ENCODE measurements around the gene LRRC8E. TPM values are rescaled to one million over a fixed set of nuclear protein-coding genes. Genes with fewer than 3 reads are reported as not detected.

Gene LRRC8E
- polyA plus RNA-seq, 1 donor (not counting 4 experiments of a cell fraction or from before 2014, with no cell fraction given) = 13.5 TPM

- H4K20me1 ChIP-seq (ENCODE audit: control insufficient read depth, extremely low read depth, insufficient read depth, low read length) = no peaks in the 10 kb centered on the region
- DNase-seq (ENCODE audit: low read depth, low spot score) (no peak), FAIRE-seq (no peak)
- dilution Hi-C loops (cut with MboI; ENCODE audit: extremely low pct_ligation_motif_present, low sequenced_read_pairs) = no loop called here
- H2AFZ ChIP-seq (ENCODE audit: control insufficient read depth, low read length) = no peak overlapping the region
- no peak overlapping the region for H3K4me2 ChIP-seq (ENCODE audit: control insufficient read depth, extremely low read depth, insufficient read depth, low read depth, low read length)
- H3K4me3 ChIP-seq (ENCODE audit: control insufficient read depth in 2 of 3, extremely low read depth in 1 of 3, insufficient read depth in 2 of 3, low read depth in 1 of 3, low read length in 3 of 3) = no peak overlapping the region
- no peak overlapping the region for H3K27ac ChIP-seq (ENCODE audit: control insufficient read depth, insufficient read depth, low read length)
- H3K79me2 ChIP-seq (ENCODE audit: control insufficient read depth, insufficient read depth, low read length) = no peaks in the 10 kb centered on the region
- no peaks in the 10 kb centered on the region for H3K4me1 ChIP-seq (ENCODE audit: control insufficient read depth, extremely low read depth, insufficient read depth, low read length)
- no peaks in the 10 kb centered on the region for H3K9me3 ChIP-seq (ENCODE audit: control insufficient read depth, low read depth, low read length)
- no peak for TF ChIP-seq EZH2 (IDR thresholded peaks at IDR 0.05; ENCODE audit: low read length)
- TF ChIP-seq, protein P1, sequence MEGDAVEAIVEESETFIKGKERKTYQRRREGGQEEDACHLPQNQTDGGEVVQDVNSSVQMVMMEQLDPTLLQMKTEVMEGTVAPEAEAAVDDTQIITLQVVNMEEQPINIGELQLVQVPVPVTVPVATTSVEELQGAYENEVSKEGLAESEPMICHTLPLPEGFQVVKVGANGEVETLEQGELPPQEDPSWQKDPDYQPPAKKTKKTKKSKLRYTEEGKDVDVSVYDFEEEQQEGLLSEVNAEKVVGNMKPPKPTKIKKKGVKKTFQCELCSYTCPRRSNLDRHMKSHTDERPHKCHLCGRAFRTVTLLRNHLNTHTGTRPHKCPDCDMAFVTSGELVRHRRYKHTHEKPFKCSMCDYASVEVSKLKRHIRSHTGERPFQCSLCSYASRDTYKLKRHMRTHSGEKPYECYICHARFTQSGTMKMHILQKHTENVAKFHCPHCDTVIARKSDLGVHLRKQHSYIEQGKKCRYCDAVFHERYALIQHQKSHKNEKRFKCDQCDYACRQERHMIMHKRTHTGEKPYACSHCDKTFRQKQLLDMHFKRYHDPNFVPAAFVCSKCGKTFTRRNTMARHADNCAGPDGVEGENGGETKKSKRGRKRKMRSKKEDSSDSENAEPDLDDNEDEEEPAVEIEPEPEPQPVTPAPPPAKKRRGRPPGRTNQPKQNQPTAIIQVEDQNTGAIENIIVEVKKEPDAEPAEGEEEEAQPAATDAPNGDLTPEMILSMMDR (optimal IDR thresholded peaks at IDR 0.05 in 1 of 3, IDR thresholded peaks at IDR 0.05 in 1 of 3, conservative IDR thresholded peaks at IDR 0.05 in 1 of 3; ENCODE audit: extremely low read depth in 1 of 3, insufficient read depth in 2 of 3, low read length in 3 of 3) = no peak
- peaks cover 12% of the 10 kb centered on the region for H3K27me3 ChIP-seq (ENCODE audit: control insufficient read depth, extremely low read depth, insufficient read depth, low read length)
- no peaks in the 10 kb centered on the region for H3K36me3 ChIP-seq (ENCODE audit: control insufficient read depth in 2 of 2, extremely low read depth in 1 of 2, insufficient read depth in 2 of 2, low read length in 2 of 2)
- no peak overlapping the region for H3K9ac ChIP-seq (ENCODE audit: control insufficient read depth, extremely low read depth, insufficient read depth, low read length)
- no peaks in the 10 kb centered on the region for H3K9me1 ChIP-seq (ENCODE audit: control insufficient read depth, extremely low read depth, insufficient read depth, low read length)
Measured at GRCh38 chr19:7879836-7880235, 8.5 kb upstream of the LRRC8E start.

DNA sequence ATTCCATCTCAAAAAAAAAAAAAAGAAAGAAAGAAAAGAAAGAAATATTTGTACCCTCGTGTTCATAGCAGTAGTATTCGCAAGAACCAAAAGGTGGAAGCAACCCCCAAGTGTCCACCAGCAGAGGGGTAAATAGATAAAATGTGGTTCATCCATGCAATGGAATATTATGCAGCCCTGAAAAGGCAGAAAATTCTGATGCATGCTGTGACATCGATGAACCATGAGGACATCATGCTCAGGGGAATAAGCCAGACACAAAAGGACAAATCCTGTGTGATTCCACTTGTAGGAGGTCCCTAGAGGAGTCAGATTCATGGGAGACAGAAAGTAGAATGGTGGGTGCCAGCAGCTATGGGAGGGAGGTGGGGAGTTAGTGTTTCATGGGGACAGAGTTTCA is 6.4 kb upstream of the LRRC8E start:
- Histone ChIP-seq H3K9me1 (ENCODE audit: control insufficient read depth, extremely low read depth, insufficient read depth, low read length) (no peaks in the 10 kb centered on the region), H4K20me1 (ENCODE audit: control insufficient read depth, extremely low read depth, insufficient read depth, low read length) (no peaks in the 10 kb centered on the region), H3K9me3 (ENCODE audit: control insufficient read depth, low read depth, low read length) (no peaks in the 10 kb centered on the region), H2AFZ (ENCODE audit: control insufficient read depth, low read length) (no peak overlapping the region), H3K36me3 (ENCODE audit: control insufficient read depth in 2 of 2, extremely low read depth in 1 of 2, insufficient read depth in 2 of 2, low read length in 2 of 2) (no peaks in the 10 kb centered on the region), H3K4me3 (ENCODE audit: control insufficient read depth in 2 of 3, extremely low read depth in 1 of 3, insufficient read depth in 2 of 3, low read depth in 1 of 3, low read length in 3 of 3) (no peak overlapping the region), H3K27ac (ENCODE audit: control insufficient read depth, insufficient read depth, low read length) (no peak overlapping the region), H3K4me1 (ENCODE audit: control insufficient read depth, extremely low read depth, insufficient read depth, low read length) (no peaks in the 10 kb centered on the region), H3K79me2 (ENCODE audit: control insufficient read depth, insufficient read depth, low read length) (no peaks in the 10 kb centered on the region), H3K4me2 (ENCODE audit: control insufficient read depth, extremely low read depth, insufficient read depth, low read depth, low read length) (no peak overlapping the region), H3K27me3 (ENCODE audit: control insufficient read depth, extremely low read depth, insufficient read depth, low read length) (no peaks in the 10 kb centered on the region), H3K9ac (ENCODE audit: control insufficient read depth, extremely low read depth, insufficient read depth, low read length) (no peak overlapping the region)
- dilution Hi-C loops (cut with MboI; ENCODE audit: extremely low pct_ligation_motif_present, low sequenced_read_pairs) = no loop called here
- DNase-seq (ENCODE audit: low read depth, low spot score) (no peak), FAIRE-seq (no peak)
- TF ChIP-seq, protein P1 (optimal IDR thresholded peaks at IDR 0.05 in 1 of 3, IDR thresholded peaks at IDR 0.05 in 1 of 3, conservative IDR thresholded peaks at IDR 0.05 in 1 of 3; ENCODE audit: extremely low read depth in 1 of 3, insufficient read depth in 2 of 3, low read length in 3 of 3) = no peak
- TF ChIP-seq EZH2 (IDR thresholded peaks at IDR 0.05; ENCODE audit: low read length) = no peak

Data from keratinocyte (primary cell).